Kidney epithelial cell (primary cell): ENCODE data around the gene CTNNA3. TPM values are rescaled to one million over a fixed set of nuclear protein-coding genes. Genes with fewer than 3 reads are reported as not detected.

Experiments used
- DNase-seq: peaks from one replicate; pipeline ENCODE4 v3.0.0-alpha.2; 2010; ENCODE audit warnings: low read depth
- H3K27me3 ChIP-seq: 2 replicates; pipeline ENCODE4 v1.6.0; 2011; ENCODE audit warnings: low read length; ENCODE audit not compliant: control insufficient read depth, insufficient read depth
- H3K36me3 ChIP-seq: 2 replicates; pipeline ENCODE4 v1.5.1; 2011; ENCODE audit warnings: low read length; ENCODE audit not compliant: control insufficient read depth, insufficient read depth
- H3K4me3 ChIP-seq: 2 replicates; pipeline ENCODE4 v1.5.1; 2011; ENCODE audit warnings: low read depth, mild to moderate bottlenecking, control low read depth, low read length
- total RNA-seq: library from RNA; depleted of rRNA; stranded (reverse); fragments of >200 nt; gene quantifications from 2 replicates; pipeline ENCODE4 v1.2.3, GENCODE V29; 2015
- TF ChIP-seq, protein P1 (sequence below): IDR thresholded peaks from 2 replicates; pipeline ENCODE4 v1.5.1; 2011; ENCODE audit warnings: mild to moderate bottlenecking, moderate library complexity, low read length, control low read depth, inconsistent platforms; ENCODE audit not compliant: insufficient read depth, poor library complexity, severe bottlenecking

CTNNA3 gene
- total RNA-seq, 1 donor from 2014 or later = 0.79 TPM

DNA sequence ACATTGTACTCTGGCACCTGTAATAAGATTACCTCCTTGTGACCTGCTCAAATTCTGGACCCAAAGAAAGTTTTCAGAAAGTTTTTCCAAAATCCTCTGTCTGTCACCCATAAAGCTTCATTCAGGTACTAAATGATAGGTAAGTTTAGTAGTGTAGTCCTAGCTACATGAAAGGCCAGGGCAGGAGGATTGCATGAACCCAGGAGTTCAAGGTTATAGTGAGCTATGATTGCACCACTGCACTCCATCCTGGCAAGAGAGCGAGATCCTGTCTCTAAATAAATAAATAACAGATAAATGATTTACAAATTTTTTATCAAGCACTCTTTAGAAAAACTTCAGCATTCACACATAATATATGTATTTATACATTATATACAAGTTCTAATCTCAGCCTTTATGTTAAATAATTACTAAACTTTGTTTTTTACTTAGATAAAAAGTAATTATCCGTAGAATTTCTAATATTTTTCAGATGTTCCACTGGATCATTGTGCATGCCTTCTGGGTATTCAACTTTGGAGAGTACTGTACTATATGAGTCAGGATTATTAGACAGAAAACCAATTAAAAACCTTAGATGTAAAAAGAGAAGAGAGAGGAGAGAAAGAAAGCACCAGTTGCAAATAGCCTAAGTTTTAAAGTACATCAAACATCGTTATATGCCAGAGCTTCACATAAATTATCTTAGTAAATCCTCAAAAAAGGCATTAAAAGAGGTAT, 407.1 kb downstream of the CTNNA3 start:
- H3K27me3 ChIP-seq = no peaks in the 10 kb centered on the region
- no peak for DNase-seq
- H3K36me3 ChIP-seq = no peaks in the 10 kb centered on the region
- TF ChIP-seq, protein P1, sequence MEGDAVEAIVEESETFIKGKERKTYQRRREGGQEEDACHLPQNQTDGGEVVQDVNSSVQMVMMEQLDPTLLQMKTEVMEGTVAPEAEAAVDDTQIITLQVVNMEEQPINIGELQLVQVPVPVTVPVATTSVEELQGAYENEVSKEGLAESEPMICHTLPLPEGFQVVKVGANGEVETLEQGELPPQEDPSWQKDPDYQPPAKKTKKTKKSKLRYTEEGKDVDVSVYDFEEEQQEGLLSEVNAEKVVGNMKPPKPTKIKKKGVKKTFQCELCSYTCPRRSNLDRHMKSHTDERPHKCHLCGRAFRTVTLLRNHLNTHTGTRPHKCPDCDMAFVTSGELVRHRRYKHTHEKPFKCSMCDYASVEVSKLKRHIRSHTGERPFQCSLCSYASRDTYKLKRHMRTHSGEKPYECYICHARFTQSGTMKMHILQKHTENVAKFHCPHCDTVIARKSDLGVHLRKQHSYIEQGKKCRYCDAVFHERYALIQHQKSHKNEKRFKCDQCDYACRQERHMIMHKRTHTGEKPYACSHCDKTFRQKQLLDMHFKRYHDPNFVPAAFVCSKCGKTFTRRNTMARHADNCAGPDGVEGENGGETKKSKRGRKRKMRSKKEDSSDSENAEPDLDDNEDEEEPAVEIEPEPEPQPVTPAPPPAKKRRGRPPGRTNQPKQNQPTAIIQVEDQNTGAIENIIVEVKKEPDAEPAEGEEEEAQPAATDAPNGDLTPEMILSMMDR = no peak
- no peak overlapping the region for H3K4me3 ChIP-seq

DNA sequence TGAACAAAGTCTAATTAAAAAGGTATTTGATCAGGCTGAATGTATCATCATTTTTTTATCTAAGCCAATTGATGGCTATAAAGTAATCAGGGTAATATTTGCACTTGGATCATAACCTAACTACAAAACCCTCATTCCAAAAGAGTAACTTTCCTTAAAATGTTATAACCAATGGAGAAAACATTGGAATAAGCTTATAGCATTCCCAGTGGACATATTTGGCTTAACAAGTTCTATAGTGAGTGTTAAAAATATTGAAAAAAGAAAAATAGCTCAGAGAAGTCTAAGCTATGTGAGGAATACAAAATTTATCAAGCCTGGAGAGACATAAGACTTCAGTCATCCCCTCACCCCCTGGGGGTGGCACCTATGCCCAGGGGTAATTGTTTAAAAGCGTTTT, 411.4 kb downstream of the CTNNA3 start:
- no peak overlapping the region for H3K4me3 ChIP-seq
- DNase-seq = no peak
- H3K36me3 ChIP-seq = no peaks in the 10 kb centered on the region
- TF ChIP-seq, protein P1 = no peak
- H3K27me3 ChIP-seq = no peaks in the 10 kb centered on the region

DNA sequence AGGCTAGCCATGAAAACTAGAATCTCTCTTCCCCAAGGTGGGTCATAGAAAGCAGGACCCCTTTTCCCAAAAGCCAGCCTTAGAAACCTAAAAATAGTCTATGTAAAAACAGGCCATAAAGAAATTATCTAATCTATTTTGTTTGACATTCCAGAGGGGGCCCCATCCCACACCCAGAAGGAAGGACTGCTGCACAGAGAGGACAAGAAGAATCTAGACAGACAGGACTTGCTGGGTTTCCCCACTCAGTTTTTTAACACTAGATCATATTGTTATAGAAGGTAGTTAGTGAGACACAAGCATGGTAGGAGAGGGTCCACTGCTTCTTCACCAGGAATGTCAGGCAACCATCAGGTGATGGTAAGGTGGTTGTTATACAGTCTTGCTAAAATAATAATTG, 413.1 kb downstream of the CTNNA3 start:
- Histone ChIP-seq H3K27me3 (no peaks in the 10 kb centered on the region), H3K4me3 (no peak overlapping the region), H3K36me3 (no peaks in the 10 kb centered on the region)
- no peak for DNase-seq
- TF ChIP-seq, protein P1 = no peak

DNA sequence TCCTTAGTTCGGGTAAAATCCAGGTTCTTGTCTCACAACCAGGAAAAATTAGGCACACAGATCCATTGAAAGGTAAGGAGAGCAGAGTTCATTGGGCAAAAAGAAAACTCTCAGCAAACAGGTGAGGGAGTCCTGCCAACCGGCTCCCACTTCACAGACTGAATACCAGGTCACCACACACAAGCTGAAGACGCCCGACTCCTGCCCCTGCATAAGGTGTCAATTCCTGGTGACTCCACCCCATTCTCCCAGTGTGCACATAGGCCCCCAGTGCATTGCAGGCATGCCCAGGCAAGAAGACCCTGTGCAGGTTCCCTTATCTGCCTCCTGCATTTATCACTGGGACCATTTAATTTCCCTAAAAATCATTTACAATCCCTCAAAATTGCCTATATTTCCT, 415.6 kb downstream of the CTNNA3 start:
- TF ChIP-seq, protein P1 = no peak
- no peak for DNase-seq
- H3K4me3 ChIP-seq = no peak overlapping the region
- no peaks in the 10 kb centered on the region for H3K36me3 ChIP-seq
- no peaks in the 10 kb centered on the region for H3K27me3 ChIP-seq

DNA sequence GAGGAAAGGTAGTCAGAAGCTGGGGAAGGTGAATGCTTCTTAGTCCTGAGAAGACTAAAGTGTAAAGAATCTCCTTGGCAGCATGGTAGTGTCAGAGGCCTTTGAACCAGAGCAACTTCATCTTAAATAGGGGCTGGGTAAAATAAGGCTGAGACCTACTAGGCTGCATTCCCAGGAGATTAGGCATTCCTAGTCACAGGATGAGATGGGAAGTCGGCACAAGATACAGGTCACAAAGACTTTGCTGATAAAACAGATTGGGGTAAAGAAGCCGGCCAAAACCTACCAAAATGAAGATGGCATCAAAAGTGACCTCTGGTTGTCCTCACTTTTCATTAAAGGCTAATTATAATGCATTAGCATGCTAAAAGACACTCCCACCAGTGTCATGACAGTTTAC, 418.6 kb downstream of the CTNNA3 start:
- Histone ChIP-seq H3K36me3 (no peaks in the 10 kb centered on the region), H3K27me3 (no peaks in the 10 kb centered on the region), H3K4me3 (no peak overlapping the region)
- TF ChIP-seq, protein P1 = no peak
- DNase-seq = no peak

DNA sequence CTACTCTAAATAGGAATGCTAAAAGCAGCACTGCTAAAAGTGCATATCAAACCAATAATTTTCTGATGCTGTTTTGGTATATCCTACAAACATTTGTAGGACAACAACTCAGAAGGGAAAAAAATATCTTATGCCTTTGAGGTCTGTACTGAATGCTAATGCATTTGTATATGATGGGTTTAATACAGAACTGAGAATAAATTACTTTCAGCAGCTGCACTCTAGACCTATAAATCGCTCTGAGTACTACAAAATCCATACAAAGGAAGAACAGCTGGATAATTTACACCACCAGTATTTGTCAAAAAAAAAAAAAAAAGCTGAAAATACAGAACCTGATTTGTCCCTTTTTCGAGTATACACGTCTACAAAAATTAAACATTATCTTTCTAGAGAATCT, 426.2 kb downstream of the CTNNA3 start:
- TF ChIP-seq, protein P1 = no peak
- DNase-seq = no peak
- no peaks in the 10 kb centered on the region for H3K27me3 ChIP-seq
- H3K4me3 ChIP-seq = no peak overlapping the region
- no peaks in the 10 kb centered on the region for H3K36me3 ChIP-seq
